Smooth muscle cell (in vitro differentiated cells): ENCODE measurements around the gene NOVA2. TPM values are rescaled to one million over a fixed set of nuclear protein-coding genes. Genes with fewer than 3 reads are reported as not detected.
A peak's percentile ranks its signal among the peaks of the same experiment; 100 is the strongest.

ENCODE experiments used
- DNase-seq: peaks from one replicate; lab custom pipeline; 2025; ENCODE audit not compliant: unreplicated experiment; lab: John Stamatoyannopoulos, UW
- H2AFZ ChIP-seq: fragments of 200-600 bp; sonication (generic); 2 replicates; pipeline ENCODE4 v1.6.0; 2016; ENCODE audit warnings: antibody characterized with exemption, low read depth, mild to moderate bottlenecking
- H3F3A ChIP-seq: fragments of 200-600 bp; sonication (generic); 2 replicates; pipeline ENCODE4 v1.6.0; 2017; ENCODE audit warnings: antibody characterized with exemption, low read depth
- H3K27ac ChIP-seq: fragments of 200-600 bp; sonication (generic); 2 replicates; pipeline ENCODE4 v1.5.1; 2016; ENCODE audit warnings: low read depth, mild to moderate bottlenecking
- H3K27me3 ChIP-seq: fragments of 200-600 bp; sonication (generic); 2 replicates; pipeline ENCODE4 v1.6.1; 2016; ENCODE audit warnings: low read depth, mild to moderate bottlenecking
- H3K36me3 ChIP-seq: fragments of 200-600 bp; sonication (generic); 2 replicates; pipeline ENCODE4 v1.5.1; 2016; ENCODE audit warnings: low read depth
- H3K4me1 ChIP-seq: fragments of 200-600 bp; sonication (generic); 2 replicates; pipeline ENCODE4 v1.5.1; 2016; ENCODE audit warnings: low read depth
- H3K4me2 ChIP-seq: fragments of 200-600 bp; sonication (generic); 2 replicates; pipeline ENCODE4 v1.6.0; 2016; ENCODE audit warnings: mild to moderate bottlenecking
- H3K4me3 ChIP-seq: fragments of 200-600 bp; sonication (generic); 2 replicates; pipeline ENCODE4 v1.5.1; 2016; ENCODE audit warnings: mild to moderate bottlenecking
- H3K79me2 ChIP-seq: fragments of 200-600 bp; sonication (generic); 2 replicates; pipeline ENCODE4 v1.6.0; 2016; ENCODE audit warnings: low read depth, mild to moderate bottlenecking
- H3K9ac ChIP-seq: fragments of 200-600 bp; sonication (generic); 2 replicates; pipeline ENCODE4 v1.6.0; 2016; ENCODE audit warnings: low read depth
- H3K9me3 ChIP-seq: fragments of 200-600 bp; sonication (generic); replicated peaks from 2 replicates; pipeline ENCODE4 v1.5.1; 2016; ENCODE audit warnings: low read depth
- H4K20me1 ChIP-seq: fragments of 200-600 bp; sonication (generic); 2 replicates; pipeline ENCODE4 v1.6.0; 2016; ENCODE audit warnings: low read depth
- WGBS: methylation state at CpG from one replicate; pipeline ENCODE4 v1.1.7; 2016; ENCODE audit warnings: low lambda C conversion rate; 5-methylcytosine and 5-hydroxymethylcytosine counted together
- microRNA counts: library from miRNA; unstranded; fragments of <30 nt; microRNA quantifications from one replicate; lab custom pipeline; 2016
- microRNA-seq: library from miRNA; unstranded; fragments of <30 nt; microRNA quantifications from one replicate; pipeline ENCODE4, GENCODE V29; 2016; ENCODE audit warnings: borderline number of aligned reads
- polyA plus RNA-seq: library from polyadenylated mRNA; unstranded; fragments of >200 nt; fragmentation: Nextera tagmentation; extraction: Ambion mirVana; gene quantifications from 2 replicates; pipeline ENCODE4 v1.2.1, GENCODE V29; 2016
- small RNA-seq: library from RNA; depleted of rRNA; stranded (forward); fragments of <200 nt; gene quantifications from one replicate; pipeline ENCODE3, GENCODE V24; 2014
- total RNA-seq: library from RNA; depleted of rRNA; stranded (reverse); fragments of >200 nt; gene quantifications from 2 replicates; pipeline ENCODE4 v1.2.3, GENCODE V29; 2014
- TF ChIP-seq, protein P1 (sequence below): fragments of 200-600 bp; sonication (generic); IDR thresholded peaks from 2 replicates; pipeline ENCODE4 v1.5.1; 2017; ENCODE audit warnings: borderline replicate concordance, mild to moderate bottlenecking, antibody characterized with exemption; ENCODE audit not compliant: insufficient read depth, poor library complexity, severe bottlenecking

The NOVA2 gene
- total and polyA plus RNA-seq, 2 experiments from 2014 or later: 0.04 to 0.24 TPM

DNA sequence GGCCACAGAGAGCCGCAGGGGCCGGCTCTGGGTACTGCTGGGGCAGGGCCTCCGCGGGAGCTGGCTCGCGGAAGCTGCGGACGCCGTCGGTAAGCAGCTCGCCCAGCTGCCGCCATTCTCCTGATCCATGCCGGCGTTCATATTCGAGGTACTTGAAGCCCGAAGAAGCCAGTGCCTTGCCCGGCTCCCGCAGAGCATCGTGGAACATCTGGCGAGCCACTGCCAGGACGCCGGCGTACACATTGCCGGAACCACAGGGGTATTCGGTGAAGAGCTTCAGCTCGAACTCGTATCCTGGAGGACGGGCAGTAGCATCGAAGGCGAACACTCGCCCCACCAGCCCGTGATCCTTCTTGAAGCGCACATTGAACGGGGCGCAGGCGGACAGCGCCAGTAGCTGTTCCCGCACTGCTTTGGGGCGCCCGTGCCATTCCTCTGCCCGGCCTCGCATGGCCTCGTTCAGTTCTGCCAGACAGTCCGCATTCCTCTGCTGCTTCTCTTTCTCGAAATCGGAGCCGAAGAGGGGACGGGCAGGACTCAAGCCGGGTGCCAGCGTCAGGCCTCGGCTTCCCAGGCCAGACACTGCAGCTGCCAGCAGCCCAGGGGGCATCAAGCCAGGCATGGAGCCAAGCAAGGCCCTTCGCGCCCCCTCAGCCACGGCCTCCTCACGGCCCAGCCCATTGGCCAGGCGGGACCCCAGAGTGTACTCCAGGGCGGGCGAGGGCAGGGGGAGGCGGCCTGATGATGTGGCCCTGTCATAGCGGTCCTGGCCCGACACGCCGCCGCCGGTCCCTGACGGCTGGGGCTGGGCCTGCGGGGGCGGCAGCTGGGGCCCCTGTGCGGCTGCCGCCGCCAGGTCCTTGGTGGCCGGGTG lies 88.7 kb downstream of the NOVA2 start:
- no peaks in the 10 kb centered on the region for H3K27me3 ChIP-seq
- peak overlapping the region; percentile 67 for H3K4me3 ChIP-seq
- H3K4me1 ChIP-seq: peaks cover 20% of the 10 kb centered on the region
- peak overlapping the region; percentile 89 for H3K4me2 ChIP-seq
- peaks cover 18% of the 10 kb centered on the region for H3K79me2 ChIP-seq
- TF ChIP-seq, protein P1, sequence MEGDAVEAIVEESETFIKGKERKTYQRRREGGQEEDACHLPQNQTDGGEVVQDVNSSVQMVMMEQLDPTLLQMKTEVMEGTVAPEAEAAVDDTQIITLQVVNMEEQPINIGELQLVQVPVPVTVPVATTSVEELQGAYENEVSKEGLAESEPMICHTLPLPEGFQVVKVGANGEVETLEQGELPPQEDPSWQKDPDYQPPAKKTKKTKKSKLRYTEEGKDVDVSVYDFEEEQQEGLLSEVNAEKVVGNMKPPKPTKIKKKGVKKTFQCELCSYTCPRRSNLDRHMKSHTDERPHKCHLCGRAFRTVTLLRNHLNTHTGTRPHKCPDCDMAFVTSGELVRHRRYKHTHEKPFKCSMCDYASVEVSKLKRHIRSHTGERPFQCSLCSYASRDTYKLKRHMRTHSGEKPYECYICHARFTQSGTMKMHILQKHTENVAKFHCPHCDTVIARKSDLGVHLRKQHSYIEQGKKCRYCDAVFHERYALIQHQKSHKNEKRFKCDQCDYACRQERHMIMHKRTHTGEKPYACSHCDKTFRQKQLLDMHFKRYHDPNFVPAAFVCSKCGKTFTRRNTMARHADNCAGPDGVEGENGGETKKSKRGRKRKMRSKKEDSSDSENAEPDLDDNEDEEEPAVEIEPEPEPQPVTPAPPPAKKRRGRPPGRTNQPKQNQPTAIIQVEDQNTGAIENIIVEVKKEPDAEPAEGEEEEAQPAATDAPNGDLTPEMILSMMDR: no peak
- DNase-seq: no peak
- H4K20me1 ChIP-seq: peaks cover 23% of the 10 kb centered on the region
- H3K36me3 ChIP-seq: no peaks in the 10 kb centered on the region
- no peak overlapping the region for H2AFZ ChIP-seq
- peak overlapping the region; percentile 97 for H3K27ac ChIP-seq
- peak overlapping the region; percentile 73 for H3K9ac ChIP-seq
- no peaks in the 10 kb centered on the region for H3K9me3 ChIP-seq
- 75% methylated on average over 53 of the region's 72 CpGs for WGBS
- peaks cover 8% of the 10 kb centered on the region for H3F3A ChIP-seq

DNA sequence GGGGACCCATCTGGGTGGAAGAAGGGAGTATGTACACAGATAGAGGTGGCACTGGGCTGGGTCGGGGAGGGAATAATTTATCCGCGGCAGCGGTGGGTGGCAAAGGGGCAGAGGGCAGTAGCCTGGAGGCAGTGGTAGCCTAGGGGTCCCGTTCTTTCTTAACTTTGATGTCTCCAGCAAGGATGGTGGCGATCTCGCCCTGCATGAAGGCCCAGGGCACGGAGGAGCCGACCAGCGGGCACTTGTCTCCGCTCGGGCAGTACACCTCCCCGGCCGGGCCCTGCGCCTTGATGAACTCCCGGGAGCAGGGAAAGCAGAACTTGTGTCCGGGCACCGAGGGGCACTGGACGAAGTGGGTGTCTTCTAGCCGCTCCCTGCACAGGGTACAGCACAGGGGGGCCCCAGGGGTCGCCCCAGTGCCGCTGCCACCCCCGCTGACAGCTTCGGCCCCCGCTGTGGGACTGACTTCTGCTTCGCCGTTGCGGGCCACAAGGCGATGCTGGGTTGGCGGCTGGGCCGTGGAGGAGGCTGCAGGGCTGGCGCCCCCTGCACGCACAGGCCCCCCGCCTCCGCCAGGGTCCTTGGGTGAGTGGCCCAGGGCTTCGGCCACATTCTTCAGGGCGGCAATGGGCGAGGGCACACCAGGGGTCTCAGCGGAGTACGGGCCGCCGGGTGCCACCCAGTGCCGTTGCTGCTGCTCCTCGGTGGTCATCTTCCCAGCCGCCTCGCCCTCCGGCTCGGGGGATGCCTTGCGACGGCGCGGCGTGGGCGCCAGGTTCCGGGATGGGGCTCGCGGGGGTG lies 89.6 kb downstream of the NOVA2 start:
- H3K9ac ChIP-seq: no peak overlapping the region

More for the DNA sequence above, 89.6 kb downstream of the NOVA2 start:
- Histone ChIP-seq H3F3A (peaks cover 8% of the 10 kb centered on the region), H3K4me3 (no peak overlapping the region), H3K27me3 (no peaks in the 10 kb centered on the region), H3K9me3 (no peaks in the 10 kb centered on the region), H4K20me1 (peaks cover 23% of the 10 kb centered on the region), H3K27ac (no peak overlapping the region), H3K4me2 (peak overlapping the region; percentile 38), H3K36me3 (no peaks in the 10 kb centered on the region), H3K4me1 (peaks cover 20% of the 10 kb centered on the region), H2AFZ (no peak overlapping the region), H3K79me2 (peaks cover 18% of the 10 kb centered on the region)
- WGBS: 96% methylated on average over 52 of the region's 57 CpGs
- TF ChIP-seq, protein P1: no peak
- DNase-seq: no peak

MicroRNA genes within 50 kb of the gene (microRNA counts, 767-probe panel; counts per million panel counts)
- microRNA hsa-miR-769-3p (lab: Ali Mortazavi, UCI) (183 counts per million), microRNA hsa-miR-769-5p (lab: Ali Mortazavi, UCI) (183 counts per million)

Small RNAs within 50 kb of the gene (microRNA-seq; reads per million reads assigned to microRNA genes)
- 347 reads per million, percentile 71 among the genes with 10 or more reads in this experiment for gene MIR769

Small RNAs within 50 kb of the gene (small RNA-seq; reads per million reads assigned to genes)
- 75.2 reads per million, percentile 97 among the genes with 10 or more reads in this experiment for gene MIR769

Other genes starting within 250 kb of the NOVA2 start
- gene FBXO46, start 243.0 kb downstream of the NOVA2 start, total RNA-seq: 5.6 and 7.2 TPM in 2 replicates
- gene FBXO46, start 243.0 kb downstream of the NOVA2 start, polyA plus RNA-seq: 7.9 and 13.1 TPM in 2 replicates
- gene MEIOSIN, start 240.4 kb downstream of the NOVA2 start, total RNA-seq: not detected in 2 replicates
- gene MEIOSIN, start 240.4 kb downstream of the NOVA2 start, polyA plus RNA-seq: 0.12 TPM in 1 of 2 replicates, not detected in the other
- 10.2 and 15.3 TPM in 2 replicates for gene SIX5, start 204.6 kb downstream of the NOVA2 start, total RNA-seq
- gene SIX5, start 204.6 kb downstream of the NOVA2 start, polyA plus RNA-seq: 16.0 and 19.7 TPM in 2 replicates
- gene DMPK, start 191.4 kb downstream of the NOVA2 start, total RNA-seq: 19.2 and 23.6 TPM in 2 replicates
- 32.7 and 47.7 TPM in 2 replicates for gene DMPK, start 191.4 kb downstream of the NOVA2 start, polyA plus RNA-seq
- 14.9 and 16.1 TPM in 2 replicates for gene DMWD, start 181.0 kb downstream of the NOVA2 start, total RNA-seq
- 57.6 and 96.4 TPM in 2 replicates for gene DMWD, start 181.0 kb downstream of the NOVA2 start, polyA plus RNA-seq
- 0.22 TPM in 1 of 2 replicates, not detected in the other for gene RSPH6A, start 158.6 kb downstream of the NOVA2 start, total RNA-seq
- 0.15 TPM in 1 of 2 replicates, not detected in the other for gene RSPH6A, start 158.6 kb downstream of the NOVA2 start, polyA plus RNA-seq
- 30.9 and 33.3 TPM in 2 replicates for gene SYMPK, start 110.7 kb downstream of the NOVA2 start, total RNA-seq
- 28.6 and 34.1 TPM in 2 replicates for gene SYMPK, start 110.7 kb downstream of the NOVA2 start, polyA plus RNA-seq
- gene FOXA3, start 109.5 kb downstream of the NOVA2 start, total RNA-seq: 0.13 and 0.76 TPM in 2 replicates
- 0.50 and 0.65 TPM in 2 replicates for gene FOXA3, start 109.5 kb downstream of the NOVA2 start, polyA plus RNA-seq
- 10.4 and 19.0 TPM in 2 replicates for gene IRF2BP1, start 87.7 kb downstream of the NOVA2 start, total RNA-seq
- gene IRF2BP1, start 87.7 kb downstream of the NOVA2 start, polyA plus RNA-seq: 11.2 and 12.9 TPM in 2 replicates
- gene MYPOP, start 71.3 kb downstream of the NOVA2 start, total RNA-seq: 1.6 and 3.9 TPM in 2 replicates
- gene MYPOP, start 71.3 kb downstream of the NOVA2 start, polyA plus RNA-seq: 2.1 and 3.5 TPM in 2 replicates
- gene NANOS2, start 59.1 kb downstream of the NOVA2 start, total RNA-seq: not detected in 2 replicates
- gene NANOS2, start 59.1 kb downstream of the NOVA2 start, polyA plus RNA-seq: not detected in 2 replicates
- 5.3 and 10.0 TPM in 2 replicates for gene CCDC61, start 21.6 kb upstream of the NOVA2 start, total RNA-seq
- gene CCDC61, start 21.6 kb upstream of the NOVA2 start, polyA plus RNA-seq: 7.0 and 8.3 TPM in 2 replicates
- not detected in 2 replicates for gene PGLYRP1, start 49.2 kb upstream of the NOVA2 start, total RNA-seq
- not detected in 2 replicates for gene PGLYRP1, start 49.2 kb upstream of the NOVA2 start, polyA plus RNA-seq
- gene IGFL4, start 67.1 kb upstream of the NOVA2 start, total RNA-seq: 0.45 and 0.85 TPM in 2 replicates
- gene IGFL4, start 67.1 kb upstream of the NOVA2 start, polyA plus RNA-seq: 1.0 TPM in 1 of 2 replicates, not detected in the other
- 10.2 and 26.7 TPM in 2 replicates for gene IGFL3, start 150.8 kb upstream of the NOVA2 start, total RNA-seq
- 5.9 and 8.8 TPM in 2 replicates for gene IGFL3, start 150.8 kb upstream of the NOVA2 start, polyA plus RNA-seq
- 126 and 145 TPM in 2 replicates for gene IGFL2, start 174.4 kb upstream of the NOVA2 start, total RNA-seq
- gene IGFL2, start 174.4 kb upstream of the NOVA2 start, polyA plus RNA-seq: 159 and 164 TPM in 2 replicates